OCI-LY1 (cell line): Measurements from ENCODE around the gene MZT2B.
"Not testable (repeated sequence)": the region's sequence is repeated elsewhere in the genome, so short reads cannot be mapped to it uniquely, and the experiment has no call there.

ENCODE experiments used
- EZH2 ChIP-seq: fragments of 200-600 bp; sonication (generic), shearing (Covaris generic); IDR thresholded peaks from 2 replicates; pipeline ENCODE4 v1.8.0; 2017; ENCODE audit warnings: borderline replicate concordance, mixed run types, mild to moderate bottlenecking, antibody characterized with exemption, low read length, moderate library complexity, mixed read lengths
- TF ChIP-seq, protein P1 (sequence below): fragments of 200-600 bp; sonication (generic), shearing (Covaris generic); IDR thresholded peaks from 2 replicates; pipeline ENCODE4 v1.5.1; 2017; ENCODE audit warnings: mild to moderate bottlenecking, antibody characterized with exemption, low read length, moderate library complexity, mixed read lengths

- TF ChIP-seq, protein P1, sequence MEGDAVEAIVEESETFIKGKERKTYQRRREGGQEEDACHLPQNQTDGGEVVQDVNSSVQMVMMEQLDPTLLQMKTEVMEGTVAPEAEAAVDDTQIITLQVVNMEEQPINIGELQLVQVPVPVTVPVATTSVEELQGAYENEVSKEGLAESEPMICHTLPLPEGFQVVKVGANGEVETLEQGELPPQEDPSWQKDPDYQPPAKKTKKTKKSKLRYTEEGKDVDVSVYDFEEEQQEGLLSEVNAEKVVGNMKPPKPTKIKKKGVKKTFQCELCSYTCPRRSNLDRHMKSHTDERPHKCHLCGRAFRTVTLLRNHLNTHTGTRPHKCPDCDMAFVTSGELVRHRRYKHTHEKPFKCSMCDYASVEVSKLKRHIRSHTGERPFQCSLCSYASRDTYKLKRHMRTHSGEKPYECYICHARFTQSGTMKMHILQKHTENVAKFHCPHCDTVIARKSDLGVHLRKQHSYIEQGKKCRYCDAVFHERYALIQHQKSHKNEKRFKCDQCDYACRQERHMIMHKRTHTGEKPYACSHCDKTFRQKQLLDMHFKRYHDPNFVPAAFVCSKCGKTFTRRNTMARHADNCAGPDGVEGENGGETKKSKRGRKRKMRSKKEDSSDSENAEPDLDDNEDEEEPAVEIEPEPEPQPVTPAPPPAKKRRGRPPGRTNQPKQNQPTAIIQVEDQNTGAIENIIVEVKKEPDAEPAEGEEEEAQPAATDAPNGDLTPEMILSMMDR, result not testable (repeated sequence)
- not testable (repeated sequence) for TF ChIP-seq EZH2
Observed at GRCh38 chr2:130169163-130169562, 12.9 kb upstream of the MZT2B start.
